Effector memory CD8-positive, alpha-beta T cell (primary cell): ENCODE results near the gene TEAD2.

ENCODE experiments used
- ATAC-seq: fragments of 150-1000 bp; cut with Tn5 transposase; replicated peaks from 2 replicates; pipeline ENCODE4 v1.10.0; 2021; ENCODE audit warnings: mild to moderate bottlenecking, moderate library complexity
- DNase-seq, 3 experiments: peaks; one replicate each; pipeline ENCODE4 v3.0.0; 2021
- H3K27ac Mint-ChIP-seq, 2 donors: one replicate each; pipeline ENCODE4 v1.8.0; 2022; ENCODE audit warnings: mild to moderate bottlenecking in 2 of 2, mixed read lengths in 2 of 2, moderate library complexity in 2 of 2
- H3K27me3 Mint-ChIP-seq, 2 donors: one replicate each; pipeline ENCODE4 v1.8.0; 2022; ENCODE audit warnings: mixed read lengths in 2 of 2
- H3K36me3 Mint-ChIP-seq: one replicate; pipeline ENCODE4 v1.8.0; 2022; ENCODE audit warnings: mild to moderate bottlenecking, moderate library complexity, mixed read lengths; ENCODE audit not compliant: insufficient read depth
- H3K4me1 Mint-ChIP-seq, 2 donors: one replicate each; pipeline ENCODE4 v1.8.0; 2022; ENCODE audit warnings: low read depth in 2 of 2, mixed read lengths in 2 of 2
- H3K4me3 Mint-ChIP-seq, 2 donors: one replicate each; pipeline ENCODE4 v1.8.0; 2022; ENCODE audit warnings: mild to moderate bottlenecking in 2 of 2, mixed read lengths in 2 of 2, moderate library complexity in 2 of 2
- H3K9me3 Mint-ChIP-seq, 2 donors: one replicate each; pipeline ENCODE4 v1.8.0; 2022; ENCODE audit warnings: mixed read lengths in 2 of 2
- total RNA-seq, 9 experiments: gene quantifications; one replicate each; lab custom pipeline; 2026; lab: John Stamatoyannopoulos, UW

TEAD2 gene
- total RNA-seq, result 0 to 1.5 (median 0.03) reads per million in 9 experiments

DNA sequence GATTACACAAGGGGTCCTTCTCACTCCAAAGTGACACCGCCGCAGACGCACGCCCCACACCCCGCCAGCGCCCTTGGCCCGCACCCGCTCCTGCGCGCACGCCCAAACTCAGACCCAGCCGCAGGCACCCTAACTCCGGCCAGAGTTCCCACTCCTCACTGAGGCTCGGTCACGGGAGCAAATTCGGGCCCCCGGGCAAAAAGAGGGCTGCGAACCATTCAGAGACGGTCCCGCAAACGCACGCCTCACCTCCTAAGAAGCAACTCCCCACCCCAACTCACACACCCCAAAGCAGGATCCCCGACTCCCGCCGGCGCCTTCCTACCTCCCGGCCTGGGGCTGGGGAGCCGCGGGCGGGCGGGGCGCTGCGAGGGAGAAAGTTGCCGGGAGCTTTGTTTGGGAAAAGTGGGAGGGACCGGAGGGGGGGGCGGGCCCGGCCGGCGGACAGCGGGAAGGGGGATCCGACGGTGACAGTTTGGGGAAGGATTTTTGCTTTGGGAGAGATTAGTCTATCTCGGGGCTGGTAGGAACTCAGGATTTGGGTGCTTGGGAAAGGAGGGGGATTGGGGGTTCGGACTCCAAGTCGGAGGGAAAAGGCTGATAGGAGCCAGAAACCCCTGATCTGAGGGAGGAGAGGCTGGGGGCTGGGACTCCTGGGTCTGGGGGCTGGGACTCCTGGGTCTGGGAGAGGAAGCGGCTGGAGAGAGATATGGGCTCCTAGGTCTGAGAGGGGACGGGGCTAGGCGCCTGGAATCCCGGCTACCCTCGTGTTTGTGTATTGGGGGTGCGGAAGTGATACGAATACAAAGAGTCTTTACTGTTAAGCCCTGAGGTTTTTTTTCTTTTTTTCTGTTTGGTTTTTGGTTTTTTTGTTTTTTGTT, at the start of gene TEAD2:
Gene TEAD2, minus strand, starts transcription at position 369 of the 881 bp plus-strand sequence. CDS start 2,341 bp downstream, outside the sequence.
- ATAC-seq (peak; percentile 21), DNase-seq (peak in 1 of 3 experiments; percentile 17)
- Mint-ChIP-seq H3K27ac (peak within 1 kb of the TSS in 1 of 2 donors; percentile 38), H3K9me3 (no peaks in the 10 kb centered on the region), H3K36me3 (no peaks in the 10 kb centered on the region), H3K27me3 (peaks cover 4 to 14% of the 10 kb centered on the region in 2 donors), H3K4me1 (peaks cover 11% of the 10 kb centered on the region in 2 donors), H3K4me3 (peak within 1 kb of the TSS in 1 of 2 donors; percentile 48)

DNA sequence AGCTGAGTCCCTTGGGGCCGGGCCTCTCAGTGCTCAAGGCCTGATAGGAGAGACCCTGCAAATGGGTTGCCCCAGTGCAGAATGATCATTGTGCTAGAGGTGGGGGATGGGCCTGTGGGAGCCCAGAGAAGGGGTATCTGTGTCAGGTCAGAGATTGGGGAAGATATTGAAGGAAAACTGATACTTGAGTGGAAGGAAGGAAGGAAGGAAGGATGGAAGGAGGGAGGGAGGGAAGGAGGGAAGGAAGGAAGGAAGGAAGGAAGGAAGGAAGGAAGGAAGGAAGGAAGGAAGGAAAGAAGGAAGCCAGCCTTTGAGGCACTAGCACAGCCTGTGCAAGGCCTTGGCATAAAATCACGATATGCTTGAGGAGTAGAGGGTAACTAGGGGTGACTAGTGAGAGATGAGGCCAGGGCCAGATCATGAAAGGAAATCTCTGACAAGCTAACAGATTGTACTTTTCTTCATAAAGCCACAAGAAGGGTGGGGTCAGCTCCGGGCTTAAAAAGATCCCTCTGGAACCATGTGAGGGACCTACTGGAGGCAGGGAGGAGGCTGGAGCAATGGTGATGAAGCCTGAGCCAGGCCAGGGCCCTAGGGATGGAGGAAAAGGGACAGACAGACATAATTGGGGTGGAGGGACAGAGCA, 49.6 kb upstream of the TEAD2 start:
- Mint-ChIP-seq H3K9me3 (no peaks in the 10 kb centered on the region), H3K4me1 (peaks cover 24 to 37% of the 10 kb centered on the region in 2 donors), H3K27ac (peak overlapping the region in 1 of 2 donors; percentile 86), H3K4me3 (no peak overlapping the region), H3K27me3 (peaks cover 6 to 17% of the 10 kb centered on the region in 2 donors), H3K36me3 (no peaks in the 10 kb centered on the region)
- DNase-seq (no peak), ATAC-seq (no peak)

DNA sequence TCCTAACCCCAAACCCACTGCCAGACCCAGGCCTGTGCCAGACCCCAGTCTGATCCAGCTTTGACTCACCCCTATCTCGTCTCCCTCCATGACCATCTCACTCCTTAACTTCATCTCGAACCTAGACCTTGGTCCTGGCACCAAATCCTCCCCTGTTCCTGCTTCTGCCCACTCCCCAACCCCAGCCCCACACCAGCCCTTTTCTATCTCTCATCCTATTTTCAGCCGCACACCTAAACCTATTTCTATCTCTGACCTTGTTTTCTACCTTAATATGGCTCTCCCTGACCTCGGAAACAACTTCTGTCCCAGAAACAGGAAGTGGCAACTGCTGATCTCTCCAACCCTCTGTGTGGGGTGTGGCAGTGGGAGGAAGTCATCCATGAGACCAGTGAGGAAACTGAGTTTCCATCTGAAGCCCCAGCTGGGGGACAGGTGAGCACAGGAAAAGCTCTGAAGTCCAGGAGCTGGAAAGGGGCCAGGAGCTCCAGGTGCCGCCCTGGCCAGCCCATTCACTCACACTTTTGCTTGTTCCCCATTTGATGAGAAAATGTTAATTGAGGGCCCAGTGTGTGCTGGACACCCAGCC, 47.3 kb upstream of the TEAD2 start:
- no peaks in the 10 kb centered on the region for H3K27me3 Mint-ChIP-seq
- peak overlapping the region; percentile 65 to 76 for H3K27ac Mint-ChIP-seq
- H3K4me3 Mint-ChIP-seq, result peak overlapping the region; percentile 48 to 73
- peaks cover 24 to 37% of the 10 kb centered on the region in 2 donors for H3K4me1 Mint-ChIP-seq
- no peak for DNase-seq
- H3K36me3 Mint-ChIP-seq, result no peaks in the 10 kb centered on the region
- no peaks in the 10 kb centered on the region for H3K9me3 Mint-ChIP-seq
- peak; percentile 75 for ATAC-seq

DNA sequence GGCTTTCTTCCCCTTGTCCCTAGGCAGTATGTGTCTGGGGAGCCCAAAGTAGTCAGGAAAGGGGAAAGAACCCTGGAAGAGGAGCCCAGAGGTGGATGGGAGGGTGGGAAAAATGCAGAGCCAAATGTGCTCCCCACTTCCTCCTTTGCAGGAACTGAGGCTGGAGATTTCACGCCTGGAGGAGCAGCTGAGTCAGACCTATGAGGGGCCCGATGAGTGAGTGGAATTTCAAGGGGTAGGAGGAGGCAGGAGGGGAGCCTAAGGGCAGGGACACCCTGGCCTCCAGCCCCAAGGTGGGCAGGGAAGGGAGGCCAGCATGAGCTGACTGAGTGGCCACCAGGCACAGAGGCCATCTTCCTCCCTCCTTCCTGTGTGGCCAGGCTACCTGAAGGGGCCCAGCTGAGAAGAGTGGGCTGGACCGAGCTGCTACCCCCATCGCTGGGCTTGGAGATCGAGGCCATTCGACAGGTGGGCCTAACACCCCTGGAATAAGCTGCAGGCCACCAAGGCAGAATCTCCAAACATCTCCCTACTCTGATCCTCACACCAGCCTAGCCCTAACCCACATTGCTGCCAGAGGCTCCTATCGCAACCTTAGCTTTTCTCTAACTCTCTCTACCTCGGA, 46.7 kb upstream of the TEAD2 start:
- Mint-ChIP-seq H3K27ac (peak overlapping the region; percentile 65 to 76), H3K4me1 (peaks cover 24 to 37% of the 10 kb centered on the region in 2 donors), H3K4me3 (peak overlapping the region; percentile 48 to 73), H3K27me3 (no peaks in the 10 kb centered on the region), H3K36me3 (no peaks in the 10 kb centered on the region), H3K9me3 (no peaks in the 10 kb centered on the region)
- DNase-seq, result no peak
- ATAC-seq, result no peak

DNA sequence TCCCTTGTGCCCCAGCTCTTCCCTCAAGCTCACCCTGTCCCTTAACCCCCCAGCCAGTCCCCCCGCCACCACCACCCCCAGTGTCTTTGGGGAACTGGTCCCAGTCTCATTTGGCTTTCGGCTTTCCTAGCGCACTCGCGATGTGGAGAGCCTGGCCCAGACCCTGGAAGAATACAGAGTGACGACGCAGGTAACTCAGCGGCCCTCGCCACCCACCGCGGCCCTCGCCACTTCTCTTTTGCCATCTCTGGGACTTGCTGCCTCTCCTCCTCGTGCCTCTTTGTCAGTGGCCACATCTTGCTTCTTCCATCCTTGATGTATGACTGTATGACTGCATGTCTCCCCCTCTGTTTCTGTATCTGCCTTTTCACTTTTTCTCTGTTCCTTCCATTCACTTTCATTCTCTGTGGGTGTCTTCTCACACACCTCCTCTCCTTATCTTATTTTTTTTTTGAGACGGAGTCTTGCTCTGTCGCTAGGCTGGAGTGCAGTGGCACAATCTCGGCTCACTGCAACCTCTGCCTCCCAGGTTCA, 45.3 kb upstream of the TEAD2 start:
- no peak for DNase-seq
- Mint-ChIP-seq H3K9me3 (no peaks in the 10 kb centered on the region), H3K4me1 (peaks cover 24 to 37% of the 10 kb centered on the region in 2 donors), H3K4me3 (peak overlapping the region in 1 of 2 donors; percentile 4), H3K27me3 (no peaks in the 10 kb centered on the region), H3K36me3 (no peaks in the 10 kb centered on the region), H3K27ac (no peak overlapping the region)
- no peak for ATAC-seq

DNA sequence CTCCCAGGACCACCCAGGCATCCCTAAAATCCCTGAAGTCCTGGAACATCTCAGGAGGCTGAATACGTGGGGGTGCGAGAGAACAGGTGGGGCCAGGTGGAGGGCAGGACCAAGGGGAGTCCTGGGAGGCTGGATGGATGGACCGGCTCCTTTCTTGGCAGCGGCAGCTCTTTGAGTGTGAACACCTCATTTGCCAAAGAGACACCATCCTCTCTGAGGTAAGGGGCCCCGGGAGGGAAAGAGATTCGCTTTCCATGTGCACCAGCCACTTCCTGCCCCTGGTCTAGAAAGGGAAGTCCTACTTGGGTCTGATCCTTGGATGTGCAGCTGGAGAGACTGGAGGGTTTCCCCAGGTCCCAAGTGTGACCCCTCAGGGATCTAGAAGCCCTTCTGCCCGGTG, 44.9 kb upstream of the TEAD2 start:
- Mint-ChIP-seq H3K9me3 (no peaks in the 10 kb centered on the region), H3K36me3 (no peaks in the 10 kb centered on the region), H3K4me1 (peaks cover 24 to 35% of the 10 kb centered on the region in 2 donors), H3K4me3 (no peak overlapping the region), H3K27ac (no peak overlapping the region), H3K27me3 (no peaks in the 10 kb centered on the region)
- ATAC-seq (no peak), DNase-seq (no peak)

DNA sequence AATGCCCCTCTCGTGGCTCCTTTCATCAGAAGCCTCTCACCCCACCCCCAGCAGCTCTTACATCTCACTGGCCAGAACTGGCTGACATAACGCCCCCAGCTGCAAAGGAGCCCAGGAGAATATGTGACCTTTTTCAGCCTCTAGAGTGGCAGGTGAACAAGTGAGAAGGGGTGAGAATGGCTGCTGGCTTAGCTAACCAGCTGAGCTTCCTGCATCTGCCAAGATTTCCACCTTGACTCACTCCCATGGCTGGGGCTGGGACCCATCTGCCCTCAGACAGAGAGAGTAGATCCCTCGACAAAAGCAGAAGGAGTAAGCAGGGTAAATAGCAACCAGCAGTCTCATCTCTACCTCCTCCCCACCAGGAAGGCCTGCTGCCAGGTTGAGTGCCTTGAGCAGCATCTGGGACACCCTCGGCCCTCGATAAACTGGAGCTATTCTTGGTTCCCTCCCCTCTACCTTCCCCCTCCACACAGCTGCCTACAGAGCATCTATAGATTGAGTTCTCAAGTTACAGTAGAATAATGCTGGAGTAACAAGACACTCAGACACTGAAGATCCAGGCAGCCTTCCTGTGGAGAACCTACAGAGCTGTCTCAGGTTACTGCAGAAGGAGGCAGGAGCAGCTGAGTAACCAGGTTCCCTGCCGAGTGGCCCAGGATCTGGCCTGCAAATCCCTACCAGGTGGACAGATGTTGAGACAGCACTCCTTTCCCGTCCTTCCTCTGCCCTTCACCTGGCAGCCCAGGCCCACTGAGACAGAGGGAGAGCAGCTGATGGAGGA, 41.4 kb upstream of the TEAD2 start:
- H3K27ac Mint-ChIP-seq, result no peak overlapping the region
- H3K27me3 Mint-ChIP-seq, result peaks cover 0 to 9% of the 10 kb centered on the region in 2 donors
- H3K9me3 Mint-ChIP-seq, result no peaks in the 10 kb centered on the region
- H3K36me3 Mint-ChIP-seq, result peaks cover 2% of the 10 kb centered on the region
- peaks cover 4 to 10% of the 10 kb centered on the region in 2 donors for H3K4me1 Mint-ChIP-seq
- no peak for ATAC-seq
- H3K4me3 Mint-ChIP-seq, result no peak overlapping the region
- DNase-seq, result no peak

DNA sequence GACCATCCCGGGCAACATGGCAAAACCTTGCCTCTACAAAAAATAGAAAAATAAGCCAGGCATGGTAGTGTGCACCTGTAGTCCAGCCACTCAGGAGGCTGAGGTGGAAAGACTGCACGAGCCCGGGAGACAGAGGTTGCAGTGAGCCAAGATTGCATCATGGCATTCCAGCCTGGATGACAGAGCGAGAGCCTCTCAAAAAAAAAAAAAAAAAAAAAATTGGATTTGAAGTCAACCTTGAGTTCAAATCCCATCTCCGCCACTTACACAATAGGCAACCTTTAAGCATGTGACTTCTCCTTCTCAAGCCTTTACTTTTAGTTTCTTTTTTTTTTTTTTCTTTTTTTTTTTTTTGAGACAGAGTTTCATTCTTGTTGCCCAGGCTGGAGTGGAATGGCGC, 37.8 kb upstream of the TEAD2 start:
- no peak overlapping the region for H3K27ac Mint-ChIP-seq

DNA sequence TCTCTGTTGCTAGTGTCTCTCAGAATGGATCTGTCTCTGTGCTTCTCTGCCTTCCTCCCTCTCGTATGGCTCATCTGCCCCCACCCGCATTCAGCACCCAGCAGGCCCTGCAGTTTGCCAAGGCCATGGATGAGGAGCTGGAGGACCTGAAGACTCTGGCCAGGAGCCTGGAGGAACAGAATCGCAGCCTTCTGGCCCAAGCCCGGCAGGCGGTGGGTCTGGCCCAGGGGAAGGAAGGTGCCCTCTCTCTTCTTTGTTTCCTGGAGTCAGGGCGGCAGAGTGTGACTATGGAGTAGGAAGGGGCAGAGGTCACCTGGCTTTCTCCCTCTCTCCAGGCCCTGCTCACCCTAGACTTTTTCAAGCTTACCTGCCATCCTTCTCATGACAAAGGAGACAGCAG, 36.7 kb upstream of the TEAD2 start:
- no peak for DNase-seq
- H3K27ac Mint-ChIP-seq, result no peak overlapping the region
- no peaks in the 10 kb centered on the region for H3K4me1 Mint-ChIP-seq
- no peak for ATAC-seq
- H3K9me3 Mint-ChIP-seq, result no peaks in the 10 kb centered on the region
- peaks cover 0 to 9% of the 10 kb centered on the region in 2 donors for H3K27me3 Mint-ChIP-seq
- no peak overlapping the region for H3K4me3 Mint-ChIP-seq
- H3K36me3 Mint-ChIP-seq, result peaks cover 6% of the 10 kb centered on the region

More for the DNA sequence above, 37.8 kb upstream of the TEAD2 start:
- no peak overlapping the region for H3K4me3 Mint-ChIP-seq
- DNase-seq (no peak), ATAC-seq (no peak)
- no peaks in the 10 kb centered on the region for H3K4me1 Mint-ChIP-seq
- no peaks in the 10 kb centered on the region for H3K9me3 Mint-ChIP-seq
- H3K36me3 Mint-ChIP-seq, result peaks cover 6% of the 10 kb centered on the region
- H3K27me3 Mint-ChIP-seq, result peaks cover 0 to 9% of the 10 kb centered on the region in 2 donors

DNA sequence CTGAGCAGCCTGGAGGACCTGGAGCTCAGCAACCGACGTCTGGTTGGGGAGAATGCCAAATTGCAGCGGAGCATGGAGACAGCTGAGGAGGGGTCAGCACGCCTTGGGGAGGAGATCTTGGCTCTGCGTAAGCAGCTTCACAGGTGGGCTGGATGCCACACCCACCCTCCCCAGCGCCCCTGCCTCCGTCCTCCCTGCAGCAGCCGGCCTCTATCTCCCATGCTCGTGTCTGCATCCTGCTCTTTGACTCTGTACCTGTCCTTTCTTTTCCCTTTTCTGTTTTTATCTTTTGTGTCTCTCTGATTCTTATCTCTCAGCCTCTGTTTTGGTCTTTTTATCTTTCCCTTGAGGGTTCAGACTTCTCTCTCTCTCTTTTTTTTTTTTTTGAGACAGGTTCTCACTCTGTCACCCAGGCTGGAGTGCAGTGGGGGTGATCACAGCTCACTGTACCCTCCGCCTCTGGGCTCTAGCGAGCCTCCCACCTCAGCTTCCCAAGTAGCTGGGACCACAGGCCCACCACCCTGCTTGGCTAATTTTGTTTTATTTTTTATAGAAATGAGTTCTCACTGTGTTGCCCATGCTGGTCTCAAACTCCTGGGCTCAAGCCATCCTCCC, 35.9 kb upstream of the TEAD2 start:
- Mint-ChIP-seq H3K36me3 (peaks cover 6% of the 10 kb centered on the region), H3K27me3 (peaks cover 0 to 9% of the 10 kb centered on the region in 2 donors), H3K27ac (no peak overlapping the region), H3K4me1 (no peaks in the 10 kb centered on the region), H3K9me3 (no peaks in the 10 kb centered on the region), H3K4me3 (no peak overlapping the region)
- ATAC-seq (no peak), DNase-seq (no peak)

DNA sequence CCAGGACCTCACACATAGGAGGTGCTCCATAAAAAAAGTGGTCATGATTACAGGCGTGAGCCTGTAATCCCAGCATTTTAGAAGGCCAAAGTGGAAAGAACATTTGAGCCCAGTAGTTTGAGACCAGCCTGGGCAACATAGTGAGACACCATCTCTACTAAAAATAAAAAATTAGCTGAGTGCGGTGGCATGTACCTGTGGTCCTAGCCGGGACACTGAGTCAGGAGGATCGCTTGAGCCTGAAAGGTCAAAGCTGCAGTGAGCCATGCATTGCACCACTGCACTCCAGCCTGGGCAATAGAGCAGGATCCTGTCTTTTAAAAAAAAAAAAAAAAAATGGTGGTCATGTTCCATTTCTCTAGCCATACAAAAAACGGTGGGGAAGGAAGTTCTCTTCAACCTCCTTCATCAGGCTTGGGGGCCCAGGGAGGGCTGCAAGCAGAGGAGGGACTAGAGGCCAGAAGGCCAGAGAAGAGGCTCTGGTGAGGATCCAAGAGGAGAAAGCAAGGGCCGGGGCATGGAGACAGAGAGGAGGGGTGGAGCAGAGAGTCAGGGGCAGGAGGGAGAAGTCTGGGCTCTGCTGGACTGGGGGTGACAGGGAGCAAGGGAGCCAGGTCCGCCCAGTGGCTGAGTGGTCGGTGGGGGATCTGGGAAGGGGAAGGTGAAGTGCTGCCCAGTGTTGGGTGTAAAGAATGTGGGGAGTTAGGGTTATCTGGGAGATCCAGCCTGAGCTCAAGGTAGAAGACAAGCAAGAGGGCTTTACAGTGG, 34.7 kb upstream of the TEAD2 start:
- H3K27ac Mint-ChIP-seq, result no peak overlapping the region
- H3K36me3 Mint-ChIP-seq, result peaks cover 6% of the 10 kb centered on the region
- peaks cover 3 to 4% of the 10 kb centered on the region in 2 donors for H3K4me1 Mint-ChIP-seq
- DNase-seq, result no peak
- H3K27me3 Mint-ChIP-seq, result peaks cover 0 to 9% of the 10 kb centered on the region in 2 donors
- H3K9me3 Mint-ChIP-seq, result no peaks in the 10 kb centered on the region
- ATAC-seq, result no peak
- no peak overlapping the region for H3K4me3 Mint-ChIP-seq
